Osteoblast (primary cell): ENCODE results near the gene TRMT1. TPM values are rescaled to one million over a fixed set of nuclear protein-coding genes. Genes with fewer than 3 reads are reported as not detected.

Experiments
- DNase-seq: peaks from one replicate; pipeline ENCODE4 v3.0.0; 2011; ENCODE audit warnings: low spot score, mixed read lengths; ENCODE audit not compliant: insufficient read length; ENCODE audit errors: missing footprints
- H2AFZ ChIP-seq: 2 replicates; pipeline ENCODE4 v1.6.0; 2011; ENCODE audit warnings: mild to moderate bottlenecking, low read length
- H3K27ac ChIP-seq: 2 replicates; pipeline ENCODE4 v1.5.1; 2011; ENCODE audit warnings: mild to moderate bottlenecking, low read depth, low read length, moderate library complexity
- H3K27me3 ChIP-seq: 2 replicates; pipeline ENCODE4 v1.6.0; 2012; ENCODE audit warnings: mild to moderate bottlenecking, control low read depth, inconsistent platforms, low read length, moderate library complexity; ENCODE audit not compliant: insufficient read depth
- H3K36me3 ChIP-seq: 2 replicates; pipeline ENCODE4 v1.5.1; 2011; ENCODE audit warnings: mild to moderate bottlenecking, low read length, control low read depth, moderate library complexity; ENCODE audit not compliant: insufficient read depth
- H3K4me1 ChIP-seq: 2 replicates; pipeline ENCODE4 v1.5.1; 2011; ENCODE audit warnings: mild to moderate bottlenecking, low read length, control low read depth, moderate library complexity; ENCODE audit not compliant: insufficient read depth
- H3K4me2 ChIP-seq: 2 replicates; pipeline ENCODE4 v1.6.0; 2011; ENCODE audit warnings: mild to moderate bottlenecking, low read length; ENCODE audit not compliant: insufficient read depth
- H3K4me3 ChIP-seq: fragments of 200-600 bp; sonication (generic); 3 replicates; pipeline ENCODE4 v1.5.1; 2012; ENCODE audit warnings: mild to moderate bottlenecking, low read length, inconsistent platforms; ENCODE audit not compliant: insufficient read depth
- H3K79me2 ChIP-seq: 2 replicates; pipeline ENCODE4 v1.6.0; 2012; ENCODE audit warnings: mild to moderate bottlenecking, low read length, control low read depth, inconsistent platforms; ENCODE audit not compliant: insufficient read depth
- H3K9me3 ChIP-seq: 2 replicates; pipeline ENCODE4 v1.5.1; 2011; ENCODE audit warnings: low read depth, low read length, control low read depth
- H4K20me1 ChIP-seq: 2 replicates; pipeline ENCODE4 v1.6.0; 2012; ENCODE audit warnings: mild to moderate bottlenecking, low read length, control low read depth; ENCODE audit not compliant: insufficient read depth
- CTCF ChIP-seq: IDR thresholded peaks from 2 replicates; pipeline ENCODE4 v1.5.1; 2011; ENCODE audit warnings: mild to moderate bottlenecking, low read depth, low read length, moderate library complexity; ENCODE audit errors: extremely low read depth
- total RNA-seq: library from RNA; depleted of rRNA; stranded (reverse); fragments of >200 nt; gene quantifications from 2 replicates; pipeline ENCODE4 v1.2.3, GENCODE V29; 2012

Gene TRMT1
- total RNA-seq, 1 donor: 29.7 TPM

GRCh38 chr19:13153569-13154240, 37.2 kb upstream of the TRMT1 start:
- peaks cover 49% of the 10 kb centered on the region for H3K79me2 ChIP-seq
- no peak for TF ChIP-seq CTCF

GRCh38 chr19:13152974-13153568, 36.5 kb upstream of the TRMT1 start:
- H4K20me1 ChIP-seq: peaks cover 17% of the 10 kb centered on the region
- peak overlapping the region; percentile 94 for H3K27ac ChIP-seq
- peak; percentile 98 for DNase-seq
- peak overlapping the region; percentile 97 for H3K4me2 ChIP-seq
- H3K4me3 ChIP-seq: peak overlapping the region; percentile 71
- H3K79me2 ChIP-seq: peaks cover 51% of the 10 kb centered on the region
- no peaks in the 10 kb centered on the region for H3K9me3 ChIP-seq
- no peak overlapping the region for H2AFZ ChIP-seq
- H3K36me3 ChIP-seq: no peaks in the 10 kb centered on the region
- peak; percentile 15 for TF ChIP-seq CTCF
- peaks cover 35% of the 10 kb centered on the region for H3K4me1 ChIP-seq
- no peaks in the 10 kb centered on the region for H3K27me3 ChIP-seq

More at GRCh38 chr19:13153569-13154240, 37.2 kb upstream of the TRMT1 start:
- H3K27ac ChIP-seq: peak overlapping the region; percentile 94
- peak overlapping the region; percentile 71 for H3K4me3 ChIP-seq
- H3K4me2 ChIP-seq: peak overlapping the region; percentile 97
- DNase-seq: peak; percentile 83
- peaks cover 17% of the 10 kb centered on the region for H4K20me1 ChIP-seq
- H3K27me3 ChIP-seq: no peaks in the 10 kb centered on the region
- no peaks in the 10 kb centered on the region for H3K9me3 ChIP-seq
- peaks cover 35% of the 10 kb centered on the region for H3K4me1 ChIP-seq
- H2AFZ ChIP-seq: no peak overlapping the region
- H3K36me3 ChIP-seq: no peaks in the 10 kb centered on the region

- no peaks in the 10 kb centered on the region for H3K27me3 ChIP-seq
- H3K27ac ChIP-seq: peak overlapping the region; percentile 94
- peaks cover 51% of the 10 kb centered on the region for H3K79me2 ChIP-seq
- DNase-seq: peak; percentile 92
- H3K9me3 ChIP-seq: no peaks in the 10 kb centered on the region
- H3K4me3 ChIP-seq: peak overlapping the region; percentile 71
- H3K4me1 ChIP-seq: peaks cover 35% of the 10 kb centered on the region
- peak overlapping the region; percentile 28 for H2AFZ ChIP-seq
- TF ChIP-seq CTCF: no peak
- H3K36me3 ChIP-seq: no peaks in the 10 kb centered on the region
- peaks cover 17% of the 10 kb centered on the region for H4K20me1 ChIP-seq
- H3K4me2 ChIP-seq: peak overlapping the region; percentile 97
Observed at GRCh38 chr19:13152356-13152973, 35.9 kb upstream of the TRMT1 start.
